HG03565 (cell line): Measurements from ENCODE around the gene PINLYP.
"Not testable (repeated sequence)": the region's sequence is repeated elsewhere in the genome, so short reads cannot be mapped to it uniquely, and the experiment has no call there.

Experiments
- ATAC-seq: cut with Tn5 transposase; IDR thresholded peaks from one replicate; pipeline ENCODE4 v1.9.1; 2021; ENCODE audit warnings: mild to moderate bottlenecking, moderate library complexity; ENCODE audit not compliant: unreplicated experiment

PINLYP gene

DNA sequence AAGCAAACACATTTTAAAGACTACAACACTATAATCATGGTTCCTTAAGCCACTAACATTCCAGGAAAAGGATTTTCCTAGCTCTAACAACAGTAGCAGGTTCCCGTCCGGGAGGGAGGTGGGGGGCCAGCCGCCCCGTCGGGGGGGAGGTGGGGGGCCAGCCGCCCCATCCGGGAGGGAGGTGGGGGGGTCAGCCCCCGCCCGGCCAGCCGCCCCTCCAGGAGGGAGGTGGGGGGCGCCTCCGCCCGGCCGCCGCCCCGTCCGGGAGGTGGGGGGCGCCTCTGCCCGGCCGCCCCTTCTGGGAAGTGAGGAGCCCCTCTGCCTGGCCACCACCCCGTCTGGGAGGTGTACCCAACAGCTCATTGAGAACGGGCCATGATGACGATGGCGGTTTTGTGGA, 27.7 kb upstream of the PINLYP start:
- not testable (repeated sequence) for ATAC-seq

DNA sequence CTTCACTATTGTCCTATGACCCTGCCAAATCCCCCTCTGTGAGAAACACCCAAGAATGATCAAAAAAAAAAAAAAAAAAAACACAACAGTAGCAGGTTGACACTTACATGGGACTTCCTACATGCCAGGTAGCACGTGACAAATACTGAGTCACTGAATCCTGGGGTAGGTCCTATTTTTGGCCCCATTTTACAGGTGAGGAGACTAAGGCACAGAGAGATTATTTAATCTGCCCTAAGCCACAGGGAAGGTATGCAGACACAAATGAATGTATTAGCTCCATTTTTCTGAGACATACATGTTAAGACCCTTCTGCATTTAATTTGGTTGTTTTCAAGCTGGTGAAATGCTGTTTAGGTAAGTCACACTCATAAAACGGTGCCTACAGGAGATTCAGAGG, 26.9 kb upstream of the PINLYP start:
- ATAC-seq, result no peak

- ATAC-seq, result no peak
Measured at GRCh38 chr19:43551399-43552197, 24.0 kb upstream of the PINLYP start.

DNA sequence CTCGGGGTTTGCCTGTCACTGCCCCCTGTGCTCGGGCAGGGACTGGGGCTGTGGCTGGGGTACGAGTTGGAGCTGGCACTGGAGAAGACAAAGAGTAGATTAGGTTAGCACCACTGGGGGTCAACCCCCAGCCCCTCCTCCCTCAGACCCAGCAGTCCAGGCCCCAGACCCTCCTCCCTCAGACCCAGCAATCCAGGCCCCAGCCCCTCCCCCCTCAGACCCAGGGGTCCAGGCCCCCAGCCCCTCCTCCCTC, 23.5 kb upstream of the PINLYP start:
- ATAC-seq, result no peak

DNA sequence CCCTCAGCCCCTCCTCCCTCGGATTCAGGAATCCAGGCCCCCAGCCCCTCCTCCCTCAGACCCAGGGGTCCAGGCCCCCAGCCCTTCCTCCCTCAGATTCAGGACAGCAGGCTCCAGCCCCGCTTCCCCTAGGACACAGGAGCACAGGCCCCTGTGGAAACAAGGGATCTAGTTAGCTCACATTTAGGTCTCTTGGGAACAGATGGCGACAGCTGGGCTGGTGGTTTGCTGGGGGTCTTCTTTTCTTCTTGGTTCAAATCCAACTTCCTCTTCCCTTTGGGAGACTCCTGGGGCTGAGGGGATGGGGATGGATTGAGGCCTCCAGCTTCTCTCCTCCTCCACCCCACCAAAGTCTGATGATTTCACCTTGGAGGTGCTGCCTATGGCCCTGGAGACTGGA, 23.0 kb upstream of the PINLYP start:
- no peak for ATAC-seq

DNA sequence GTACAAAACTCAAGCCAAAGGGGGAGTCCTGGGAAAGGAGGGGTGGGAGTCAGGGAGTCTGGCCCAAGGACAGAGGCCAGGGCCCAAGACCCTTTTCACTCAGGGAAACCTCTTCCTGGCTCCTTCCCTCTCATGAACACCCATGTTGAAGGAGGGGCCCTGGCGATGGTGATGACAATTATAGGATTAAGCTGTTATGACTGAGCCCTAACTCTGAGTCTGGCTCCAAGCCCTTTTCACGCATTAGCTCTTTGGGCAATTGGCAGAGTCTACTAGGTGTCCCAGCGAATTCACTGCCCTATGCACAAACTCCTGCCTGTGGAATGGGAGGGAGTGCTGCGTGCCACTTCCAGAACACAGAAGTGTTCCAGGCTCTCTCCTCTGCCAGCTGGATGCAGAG, 21.9 kb upstream of the PINLYP start:
- no peak for ATAC-seq

DNA sequence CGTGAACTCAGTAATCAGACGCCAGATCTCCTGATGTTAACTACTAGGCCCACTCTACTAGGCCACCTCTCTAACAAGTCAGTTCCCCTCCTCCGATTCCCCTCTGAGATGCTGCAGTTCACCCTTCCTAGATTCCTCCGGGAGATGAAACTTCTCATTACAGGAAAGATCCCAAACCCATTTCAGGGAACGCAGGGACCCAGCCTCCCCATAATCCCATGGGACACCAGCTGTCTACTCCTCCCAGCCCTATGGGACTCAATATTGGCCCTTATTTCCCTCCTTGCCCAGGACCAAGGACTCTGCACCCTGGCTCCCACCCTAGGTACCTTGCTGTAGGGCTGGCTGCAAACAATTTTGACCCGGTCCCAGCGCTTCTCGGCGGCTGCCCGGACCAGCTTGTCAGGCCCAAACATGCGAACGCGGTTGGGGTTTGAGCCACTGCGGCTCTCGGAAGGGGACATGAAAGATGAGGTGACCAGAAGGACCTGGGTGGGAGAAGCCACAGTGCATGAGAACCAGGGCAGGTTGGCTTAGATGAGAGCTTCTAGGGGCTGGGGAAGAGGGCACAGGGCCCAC, 21.2 kb upstream of the PINLYP start:
- no peak for ATAC-seq

- no peak for ATAC-seq
Measured at GRCh38 chr19:43555185-43555770, 20.3 kb upstream of the PINLYP start.

- ATAC-seq, result no peak
Measured at GRCh38 chr19:43560687-43561086, 14.9 kb upstream of the PINLYP start.

GRCh38 chr19:43561139-43561970, 14.2 kb upstream of the PINLYP start:
- ATAC-seq, result no peak

- no peak for ATAC-seq
Measured at GRCh38 chr19:43562226-43562697, 13.3 kb upstream of the PINLYP start.

DNA sequence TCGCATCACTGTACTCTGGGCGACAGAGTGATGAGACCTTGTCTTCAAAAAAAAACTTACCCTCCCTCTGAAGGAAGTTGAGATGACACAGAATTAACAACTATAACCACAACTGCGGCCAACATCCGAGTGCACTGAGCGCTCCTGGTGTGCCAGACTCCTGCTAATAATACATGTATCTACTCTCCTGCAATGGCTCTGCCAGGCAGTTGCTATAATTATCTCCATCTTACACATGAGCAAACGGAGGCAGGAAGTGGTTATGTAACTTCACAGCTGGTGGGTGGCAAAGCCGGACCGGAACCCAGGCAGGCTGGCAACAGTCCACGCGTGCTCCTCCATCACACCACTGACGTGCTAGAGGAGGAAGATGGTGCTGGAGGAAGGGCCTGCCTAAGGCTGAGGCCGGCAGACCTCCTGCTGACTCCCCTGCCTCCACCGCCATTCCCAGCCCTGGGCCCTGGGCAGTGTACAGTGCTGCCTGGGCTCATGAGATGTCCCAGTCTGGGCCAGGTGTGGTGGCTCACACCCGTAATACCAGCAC, 12.8 kb upstream of the PINLYP start:
- ATAC-seq, result peak; percentile 65

DNA sequence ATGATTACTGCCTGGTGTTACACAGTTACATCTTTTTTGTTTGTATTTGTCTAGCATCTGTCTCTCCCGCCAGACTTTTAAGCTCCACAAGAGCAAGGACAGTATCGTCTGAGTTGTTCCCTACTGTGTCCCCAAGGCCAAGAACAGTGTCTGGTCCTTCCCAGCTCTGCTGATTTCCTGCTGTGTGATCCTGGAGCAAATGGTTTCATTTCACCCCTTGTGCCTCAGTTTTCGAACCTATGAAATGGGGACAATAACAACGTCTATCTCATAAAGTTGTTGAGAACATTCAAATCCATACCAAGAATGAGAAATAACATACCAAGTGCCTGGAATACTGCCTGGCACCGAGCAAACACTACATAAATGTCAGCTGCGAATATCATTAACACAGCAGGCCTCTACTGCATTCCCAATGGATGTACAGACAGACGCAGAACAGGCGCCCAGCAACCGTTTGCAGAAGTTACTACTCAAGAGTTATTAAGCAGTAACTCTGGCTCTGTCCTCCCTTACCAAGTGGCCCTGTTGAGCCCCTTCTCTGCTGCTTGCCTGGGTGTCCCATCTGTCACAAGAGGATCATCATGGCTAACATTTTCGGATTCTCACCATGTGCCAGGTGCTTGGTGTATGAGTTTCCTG, 11.7 kb upstream of the PINLYP start:
- no peak for ATAC-seq

DNA sequence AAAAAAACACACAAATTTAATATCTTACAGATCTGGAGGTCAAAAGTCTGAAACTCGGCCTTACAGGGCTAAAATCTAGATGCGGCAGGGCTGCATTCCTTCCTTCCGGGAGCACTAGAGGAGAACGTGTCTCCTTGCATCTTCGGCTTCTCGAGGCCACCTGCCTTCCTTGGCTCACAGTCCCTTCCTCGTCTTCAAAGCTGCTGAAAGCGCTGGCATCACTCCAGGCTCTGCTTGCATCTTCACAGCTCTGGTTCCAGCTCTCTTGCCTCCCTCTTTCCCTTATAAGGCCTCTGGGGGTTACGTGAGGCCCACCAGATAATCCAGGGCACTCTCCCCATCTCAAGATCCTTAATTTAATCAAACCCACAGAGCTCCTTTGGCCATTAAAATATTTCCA, 10.8 kb upstream of the PINLYP start:
- no peak for ATAC-seq

DNA sequence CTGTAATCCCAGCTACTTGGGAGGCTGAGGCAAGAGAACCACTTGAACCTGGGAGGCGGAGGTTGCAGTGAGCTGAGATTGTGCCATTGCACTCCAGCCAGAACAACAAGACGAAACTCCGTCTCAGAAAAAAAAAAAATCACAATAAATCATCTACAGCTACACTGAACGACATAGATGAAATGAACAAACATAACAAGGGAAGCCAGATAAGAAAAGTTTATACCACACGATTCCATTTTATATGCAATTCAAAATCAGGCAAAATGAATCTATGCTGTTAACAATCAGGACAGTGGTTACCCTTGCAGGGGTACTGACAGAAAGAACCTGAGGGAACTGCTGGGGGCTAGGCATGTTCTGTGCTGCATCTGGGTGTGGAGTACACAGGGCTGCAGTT, 5.9 kb upstream of the PINLYP start:
- ATAC-seq, result no peak

GRCh38 chr19:43570174-43570791, 5.3 kb upstream of the PINLYP start:
- ATAC-seq, result no peak

- no peak for ATAC-seq
Measured at GRCh38 chr19:43572171-43572588, 3.4 kb upstream of the PINLYP start.

- no peak for ATAC-seq
Measured at GRCh38 chr19:43574424-43575155, 1.0 kb upstream of the PINLYP start.

DNA sequence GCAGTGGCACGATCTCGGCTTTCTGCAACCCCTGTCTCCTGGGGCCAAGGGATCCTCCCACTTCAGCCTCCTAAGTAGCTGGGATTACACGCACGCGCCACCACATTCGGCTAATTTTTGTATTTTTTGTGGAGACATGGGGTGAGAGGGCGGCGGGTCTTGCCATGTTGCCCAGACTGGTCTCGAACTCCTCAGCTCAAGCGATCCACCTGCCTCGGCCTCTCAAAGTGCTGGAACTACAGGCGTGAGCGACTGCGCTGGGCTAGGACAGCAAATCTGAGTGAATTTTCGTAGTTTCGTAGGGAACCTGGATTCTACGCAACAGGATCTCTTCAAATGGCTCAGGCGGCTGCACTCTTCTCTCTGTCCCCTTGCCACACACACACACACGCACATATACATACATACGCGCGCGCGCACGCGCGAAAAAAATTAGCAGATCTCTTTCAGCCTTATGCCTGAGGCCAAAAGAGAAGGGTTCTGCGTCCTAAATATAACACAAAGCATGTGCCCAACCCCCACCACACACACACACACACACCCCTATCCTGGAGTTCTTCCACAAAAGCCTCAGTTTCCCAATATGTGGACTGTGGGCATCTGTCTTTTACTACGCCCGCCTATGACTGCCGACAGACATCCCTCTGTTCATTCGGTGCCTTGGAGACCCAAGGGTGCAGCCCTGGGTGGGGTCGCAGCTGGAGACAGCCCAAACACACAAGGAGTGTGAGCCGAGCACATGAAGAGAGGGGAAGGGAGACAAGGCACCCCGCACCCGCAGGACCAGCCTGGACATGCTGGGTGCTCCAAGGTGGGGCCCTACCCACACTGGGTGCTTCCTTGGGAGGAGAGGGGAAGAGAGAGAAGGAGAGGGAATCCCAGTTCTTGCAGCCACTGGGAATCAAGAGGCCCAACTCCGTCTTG, 616 bp downstream of the PINLYP start:
- no peak for ATAC-seq
